Right atrium auricular region (tissue), 2 donors: ENCODE measurements around the gene STARD13. TPM values are rescaled to one million over a fixed set of nuclear protein-coding genes. Genes with fewer than 3 reads are reported as not detected.

ENCODE experiments used
- DNase-seq: peaks from one replicate; pipeline ENCODE4 v3.0.0-alpha.2; 2019; ENCODE audit warnings: low spot score
- H3K27ac ChIP-seq, 2 donors: fragments of 200-600 bp; sonication (generic); 1 replicate in 1 of 2; 2 replicates in 1 of 2; pipeline ENCODE4 v1.5.1; 2016 to 2019
- H3K27me3 ChIP-seq, 2 donors: fragments of 200-600 bp; sonication (generic); one replicate each; pipeline versions ENCODE4 v1.5.1 to v1.6.0; 2017 to 2019
- H3K36me3 ChIP-seq: fragments of 200-600 bp; sonication (generic); one replicate; pipeline ENCODE4 v1.5.1; 2016
- H3K4me1 ChIP-seq, 2 donors: fragments of 200-600 bp; sonication (generic); one replicate each; pipeline versions ENCODE4 v1.5.1 to v1.6.0; 2017 to 2019
- H3K4me3 ChIP-seq, 2 donors: fragments of 200-600 bp; sonication (generic); 1 replicate in 1 of 2; 2 replicates in 1 of 2; pipeline ENCODE4 v1.5.1; 2017 to 2019; ENCODE audit warnings: mild to moderate bottlenecking in 1 of 2, moderate library complexity in 1 of 2
- H3K9me3 ChIP-seq, 2 donors: fragments of 200-600 bp; sonication (generic); one replicate each; pipeline ENCODE4 v1.5.1; 2019
- total RNA-seq, 2 donors: library from RNA; depleted of rRNA; stranded (reverse); fragments of >200 nt; gene quantifications; one replicate each; pipeline ENCODE4 v1.1.0, GENCODE V29; 2016
- TF ChIP-seq, protein P1 (sequence below), 2 donors: fragments of 200-600 bp; sonication (generic); IDR thresholded peaks; one replicate each; pipeline ENCODE4 v1.5.1; 2019; ENCODE audit warnings: antibody characterized with exemption in 2 of 2

STARD13 gene
- total RNA-seq, 2 donors from 2014 or later = 21.6 to 23.3 TPM

- Histone ChIP-seq H3K36me3 (no peaks in the 10 kb centered on the region), H3K27ac (peak overlapping the region; percentile 57 to 84), H3K4me3 (no peak overlapping the region), H3K9me3 (no peaks in the 10 kb centered on the region), H3K27me3 (no peaks in the 10 kb centered on the region), H3K4me1 (peaks cover 0 to 92% of the 10 kb centered on the region in 2 donors)
- no peak for DNase-seq
- TF ChIP-seq, protein P1, sequence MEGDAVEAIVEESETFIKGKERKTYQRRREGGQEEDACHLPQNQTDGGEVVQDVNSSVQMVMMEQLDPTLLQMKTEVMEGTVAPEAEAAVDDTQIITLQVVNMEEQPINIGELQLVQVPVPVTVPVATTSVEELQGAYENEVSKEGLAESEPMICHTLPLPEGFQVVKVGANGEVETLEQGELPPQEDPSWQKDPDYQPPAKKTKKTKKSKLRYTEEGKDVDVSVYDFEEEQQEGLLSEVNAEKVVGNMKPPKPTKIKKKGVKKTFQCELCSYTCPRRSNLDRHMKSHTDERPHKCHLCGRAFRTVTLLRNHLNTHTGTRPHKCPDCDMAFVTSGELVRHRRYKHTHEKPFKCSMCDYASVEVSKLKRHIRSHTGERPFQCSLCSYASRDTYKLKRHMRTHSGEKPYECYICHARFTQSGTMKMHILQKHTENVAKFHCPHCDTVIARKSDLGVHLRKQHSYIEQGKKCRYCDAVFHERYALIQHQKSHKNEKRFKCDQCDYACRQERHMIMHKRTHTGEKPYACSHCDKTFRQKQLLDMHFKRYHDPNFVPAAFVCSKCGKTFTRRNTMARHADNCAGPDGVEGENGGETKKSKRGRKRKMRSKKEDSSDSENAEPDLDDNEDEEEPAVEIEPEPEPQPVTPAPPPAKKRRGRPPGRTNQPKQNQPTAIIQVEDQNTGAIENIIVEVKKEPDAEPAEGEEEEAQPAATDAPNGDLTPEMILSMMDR (IDR thresholded peaks at IDR 0.05) = no peak
Measured at GRCh38 chr13:33264620-33264978, 21.0 kb downstream of the STARD13 start.

DNA sequence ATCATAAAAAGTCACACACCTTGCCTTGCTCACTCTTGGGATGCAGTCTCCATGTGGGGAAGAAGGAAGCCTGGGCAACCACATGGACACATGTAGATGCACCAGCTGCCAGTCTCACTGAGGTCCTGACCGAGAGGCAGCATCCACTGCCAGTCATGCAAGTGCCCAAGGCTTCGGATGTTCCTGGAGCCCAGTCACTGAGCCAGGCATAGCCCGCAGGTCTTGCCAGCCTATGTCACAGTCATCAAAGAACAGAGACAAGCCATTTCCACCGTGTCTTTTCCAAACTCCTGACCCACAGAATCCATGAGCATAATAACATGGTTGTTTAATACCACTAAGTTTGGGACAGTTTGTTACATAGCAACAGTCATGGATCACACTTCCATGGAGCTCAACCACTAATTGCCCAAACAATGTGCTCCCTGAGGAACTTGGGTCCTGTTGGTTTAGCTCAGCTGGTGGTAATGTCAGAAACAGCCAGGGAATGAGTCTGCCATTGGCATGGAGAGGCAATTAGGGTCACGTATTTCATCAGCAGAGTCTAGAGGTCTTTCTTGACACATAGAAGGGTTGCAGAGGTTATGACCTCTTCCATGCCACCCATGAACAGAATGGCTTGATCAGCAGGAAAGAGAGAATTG, 21.5 kb downstream of the STARD13 start:
- Histone ChIP-seq H3K4me3 (no peak overlapping the region), H3K27me3 (no peaks in the 10 kb centered on the region), H3K36me3 (no peaks in the 10 kb centered on the region), H3K4me1 (peaks cover 0 to 92% of the 10 kb centered on the region in 2 donors), H3K9me3 (no peaks in the 10 kb centered on the region), H3K27ac (peak overlapping the region; percentile 57 to 84)
- DNase-seq = no peak
- TF ChIP-seq, protein P1 (IDR thresholded peaks at IDR 0.05) = no peak

GRCh38 chr13:33263484-33263883, 22.1 kb downstream of the STARD13 start:
- TF ChIP-seq, protein P1 (IDR thresholded peaks at IDR 0.05) = no peak
- no peaks in the 10 kb centered on the region for H3K9me3 ChIP-seq
- no peaks in the 10 kb centered on the region for H3K36me3 ChIP-seq
- peaks cover 0 to 93% of the 10 kb centered on the region in 2 donors for H3K4me1 ChIP-seq
- H3K4me3 ChIP-seq = no peak overlapping the region
- H3K27me3 ChIP-seq = no peaks in the 10 kb centered on the region
- no peak for DNase-seq
- peak overlapping the region; percentile 57 to 84 for H3K27ac ChIP-seq

DNA sequence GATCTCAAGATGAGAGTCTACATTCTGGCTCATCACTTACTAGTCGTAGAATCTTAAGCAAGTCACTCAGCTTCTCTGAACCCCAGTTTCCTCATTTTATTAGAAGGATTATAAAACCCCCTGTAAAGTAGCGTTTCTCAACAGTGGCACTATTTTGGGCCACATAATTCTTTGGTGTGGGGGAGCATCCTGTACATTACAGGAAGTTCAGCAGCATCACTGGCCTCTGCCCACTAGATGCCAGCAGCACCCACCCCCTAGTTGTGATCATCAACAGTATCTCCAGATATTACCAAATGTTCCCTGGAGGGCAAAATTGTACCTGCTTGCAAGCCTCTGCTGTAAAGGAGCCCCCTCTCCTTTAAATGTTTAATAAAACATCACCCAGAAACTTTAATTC, 22.6 kb downstream of the STARD13 start:
- peak overlapping the region; percentile 57 to 84 for H3K27ac ChIP-seq
- TF ChIP-seq, protein P1 (IDR thresholded peaks at IDR 0.05) = no peak
- H3K9me3 ChIP-seq = no peaks in the 10 kb centered on the region

DNA sequence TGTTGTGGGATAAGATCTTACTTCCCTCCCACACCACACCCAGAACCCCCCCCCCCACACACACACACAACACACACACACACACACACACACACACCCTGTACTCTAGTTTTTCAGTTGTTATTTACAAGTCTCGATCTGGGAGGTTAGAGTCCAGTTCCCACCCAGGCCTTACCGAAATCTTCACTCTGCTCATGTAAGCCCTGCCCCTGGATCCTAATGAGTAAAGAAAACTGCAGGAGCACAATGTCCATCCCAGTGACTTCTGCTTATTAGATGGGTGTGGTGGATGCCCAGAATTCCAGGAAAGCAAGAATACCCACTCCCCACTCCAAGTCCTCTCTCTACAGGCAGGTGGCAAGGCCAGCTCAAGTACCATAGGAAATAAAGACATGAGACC, 23.0 kb downstream of the STARD13 start:
- H3K36me3 ChIP-seq = no peaks in the 10 kb centered on the region
- no peaks in the 10 kb centered on the region for H3K9me3 ChIP-seq
- H3K27ac ChIP-seq = peak overlapping the region; percentile 57 to 84
- TF ChIP-seq, protein P1 (IDR thresholded peaks at IDR 0.05) = no peak
- no peaks in the 10 kb centered on the region for H3K27me3 ChIP-seq
- H3K4me1 ChIP-seq = peaks cover 0 to 93% of the 10 kb centered on the region in 2 donors
- no peak for DNase-seq
- H3K4me3 ChIP-seq = no peak overlapping the region

More for the DNA sequence above, 22.6 kb downstream of the STARD13 start:
- Histone ChIP-seq H3K27me3 (no peaks in the 10 kb centered on the region), H3K4me3 (no peak overlapping the region), H3K4me1 (peaks cover 0 to 93% of the 10 kb centered on the region in 2 donors), H3K36me3 (no peaks in the 10 kb centered on the region)
- DNase-seq = no peak

GRCh38 chr13:33262062-33262487, 23.5 kb downstream of the STARD13 start:
- H3K27ac ChIP-seq = peak overlapping the region; percentile 57 to 84
- no peaks in the 10 kb centered on the region for H3K27me3 ChIP-seq
- H3K4me1 ChIP-seq = peaks cover 0 to 94% of the 10 kb centered on the region in 2 donors
- DNase-seq = no peak
- no peaks in the 10 kb centered on the region for H3K36me3 ChIP-seq
- no peak overlapping the region for H3K4me3 ChIP-seq
- TF ChIP-seq, protein P1 (IDR thresholded peaks at IDR 0.05) = no peak
- no peaks in the 10 kb centered on the region for H3K9me3 ChIP-seq
